HepG2 (cell line): ENCODE results near the gene ALAS2. TPM values are rescaled to one million over a fixed set of nuclear protein-coding genes. Genes with fewer than 3 reads are reported as not detected.

Experiments
- ATAC-seq: fragments of 200-7000 bp; cut with Tn5 transposase; 3 replicates; pipeline ENCODE4 v1.9.1; 2020; ENCODE audit warnings: mild to moderate bottlenecking, moderate library complexity
- BruUV-seq: library from RNA; stranded (reverse); fragments of 400-500 nt; replicated peaks from 2 replicates; lab custom pipeline; 2021; lab: Mats Ljungman, UMichigan
- CTCF ChIA-PET: fragments of 300-600 bp; formaldehyde crosslinking; extraction: SDS; loops from one replicate; lab custom pipeline; 2021; ENCODE audit warnings: low total read pairs, inconsistent platforms, low intra/inter-chr PET ratio; lab: Yijun Ruan, JAX
- POLR2A ChIA-PET: fragments of 350-600 bp; sonication (Branson Sonifier 250); formaldehyde crosslinking; loops from one replicate; lab custom pipeline; 2020; ENCODE audit warnings: antibody characterized with exemption, inconsistent platforms; lab: Yijun Ruan, JAX
- DNase-seq: peaks from one replicate; pipeline ENCODE4 v3.0.0-alpha.2; 2015; ENCODE audit warnings: low spot score
- FAIRE-seq: peaks from 3 replicates; lab custom pipeline; 2011; peaks lifted over from hg19 to GRCh38; lab: Jason Lieb, UNC
- H2AFZ ChIP-seq: one replicate; pipeline ENCODE4 v1.6.1; 2011; ENCODE audit warnings: low read length, inconsistent platforms
- H3K27ac ChIP-seq: fragments of 300-600 bp; 3 replicates; pipeline ENCODE4 v1.8.0; 2011; ENCODE audit warnings: mixed run types, mild to moderate bottlenecking, mixed read lengths, low read length, inconsistent platforms; ENCODE audit not compliant: insufficient read depth; ENCODE audit errors: extremely low read length
- H3K27me3 ChIP-seq, 2 experiments: fragments of 200-600 bp in 1 of 2; 2 replicates in 1 of 2; 3 replicates in 1 of 2; pipeline versions ENCODE4 v1.6.0 to v1.8.0; 2011; ENCODE audit warnings: low read length in 2 of 2, mild to moderate bottlenecking in 2 of 2, moderate library complexity in 2 of 2, inconsistent platforms in 1 of 2; ENCODE audit not compliant: insufficient read depth in 2 of 2, control insufficient read depth in 1 of 2
- H3K36me3 ChIP-seq, 2 experiments: fragments of 200-600 bp in 1 of 2; replicated peaks in 1 of 2; 2 replicates in 1 of 2; 3 replicates in 1 of 2; pipeline versions ENCODE4 v1.5.1 to v1.8.0; 2011; ENCODE audit warnings: low read length in 2 of 2, inconsistent platforms in 1 of 2; ENCODE audit not compliant: insufficient read depth in 2 of 2, control insufficient read depth in 1 of 2
- H3K4me1 ChIP-seq: 2 replicates; pipeline ENCODE4 v1.5.1; 2012; ENCODE audit warnings: low read length, inconsistent platforms; ENCODE audit not compliant: insufficient read depth
- H3K4me2 ChIP-seq: 2 replicates; pipeline ENCODE4 v1.6.0; 2011; ENCODE audit warnings: low read depth, low read length, inconsistent platforms
- H3K4me3 ChIP-seq, 3 experiments: fragments of 200-600 bp in 1 of 3; sonication (generic), shearing (Covaris generic) in 1 of 3; replicated peaks in 1 of 3; 2 replicates each; pipeline ENCODE4 v1.5.1; 2011 to 2016; ENCODE audit warnings: low read length in 3 of 3, inconsistent platforms in 2 of 3, low read depth in 2 of 3, mild to moderate bottlenecking in 2 of 3, control low read depth in 1 of 3, mixed read lengths in 1 of 3; ENCODE audit not compliant: insufficient read depth in 1 of 3
- H3K79me2 ChIP-seq: one replicate; pipeline ENCODE4 v1.6.1; 2011; ENCODE audit warnings: low read length, inconsistent platforms; ENCODE audit not compliant: insufficient read depth
- H3K9ac ChIP-seq: 2 replicates; pipeline ENCODE4 v1.6.0; 2011; ENCODE audit warnings: mild to moderate bottlenecking, low read depth, low read length, inconsistent platforms; ENCODE audit not compliant: insufficient read depth
- H3K9me3 ChIP-seq: 2 replicates; pipeline ENCODE4 v1.5.1; 2012; ENCODE audit warnings: mild to moderate bottlenecking, low read length
- H4K20me1 ChIP-seq: 2 replicates; pipeline ENCODE4 v1.6.0; 2011; ENCODE audit warnings: inconsistent platforms, mild to moderate bottlenecking, low read length, moderate library complexity; ENCODE audit not compliant: insufficient read depth
- ARID5B ChIP-seq: IDR thresholded peaks from 2 replicates; pipeline ENCODE4 v1.4.0; 2020; ENCODE audit warnings: mild to moderate bottlenecking, missing genetic modification reagents
- BHLHE40 ChIP-seq: IDR thresholded peaks from 2 replicates; pipeline ENCODE4 v1.6.1; 2011; ENCODE audit warnings: low read length, improper control_type of control experiment
- CCDC6 ChIP-seq: sonication (generic); formaldehyde crosslinking; IDR thresholded peaks from 2 replicates; pipeline ENCODE4 v1.8.1; 2022; ENCODE audit warnings: mild to moderate bottlenecking, missing genetic modification reagents, moderate library complexity
- FOXA1 ChIP-seq, 2 experiments: fragments of 450-650 bp in 1 of 2; sonication (generic) in 1 of 2; formaldehyde crosslinking in 1 of 2; IDR thresholded peaks; 2 replicates each; pipeline versions ENCODE4 v1.4.0 to v1.6.1; 2016 to 2020; ENCODE audit warnings: missing genetic modification reagents in 1 of 2
- FOXP1 ChIP-seq, 2 experiments: fragments of 450-650 bp in 1 of 2; IDR thresholded peaks; 2 replicates each; pipeline ENCODE4 v1.6.1; 2017 to 2018; ENCODE audit warnings: antibody characterized with exemption in 1 of 2
- KDM6A ChIP-seq: IDR thresholded peaks from 2 replicates; pipeline ENCODE4 v1.6.1; 2016; ENCODE audit warnings: low read depth
- MAX ChIP-seq: IDR thresholded peaks from 2 replicates; pipeline ENCODE4 v1.6.1; 2012; ENCODE audit warnings: inconsistent platforms
- NCOR1 ChIP-seq: fragments of 200-600 bp; sonication (generic); IDR thresholded peaks from 2 replicates; pipeline ENCODE4 v1.7.0; 2017; ENCODE audit warnings: antibody characterized with exemption, low read length, borderline replicate concordance
- NR2C2 ChIP-seq: sonication (generic); formaldehyde crosslinking; IDR thresholded peaks from 2 replicates; pipeline ENCODE4 v1.4.0; 2020; ENCODE audit warnings: missing genetic modification reagents, mild to moderate bottlenecking, moderate library complexity, borderline replicate concordance
- POLR2A ChIP-seq, 2 experiments: IDR thresholded peaks; 2 replicates each; pipeline ENCODE4 v1.6.1; 2011; ENCODE audit warnings: low read depth in 2 of 2, low read length in 2 of 2, mild to moderate bottlenecking in 1 of 2, moderate library complexity in 1 of 2; ENCODE audit not compliant: insufficient read depth in 1 of 2
- POLR2G ChIP-seq: fragments of 200-400 bp; formaldehyde crosslinking; IDR thresholded peaks from 2 replicates; pipeline ENCODE4 v1.6.1; 2018; ENCODE audit warnings: mild to moderate bottlenecking, low read depth, low read length, moderate library complexity
- TEAD2 ChIP-seq: sonication (generic); formaldehyde crosslinking; IDR thresholded peaks from 2 replicates; pipeline ENCODE4 v1.9.0; 2021; ENCODE audit warnings: missing genetic modification reagents
- ZBTB25 ChIP-seq: IDR thresholded peaks from 2 replicates; pipeline ENCODE4 v1.6.1; 2018; ENCODE audit warnings: missing genetic modification reagents
- ZNF124 ChIP-seq: sonication (generic); formaldehyde crosslinking; IDR thresholded peaks from 2 replicates; pipeline ENCODE4 v1.4.0; 2020; ENCODE audit warnings: missing genetic modification reagents
- ZNF687 ChIP-seq: sonication (generic); formaldehyde crosslinking; IDR thresholded peaks from 2 replicates; pipeline ENCODE4 v1.5.1; 2020; ENCODE audit warnings: mild to moderate bottlenecking, missing genetic modification reagents, moderate library complexity
- WGBS: methylation state at CpG from one replicate; pipeline ENCODE4 v1.1.6; 2017; ENCODE audit warnings: low lambda C conversion rate; 5-methylcytosine and 5-hydroxymethylcytosine counted together
- in situ Hi-C: cut with HindIII; loops from 2 replicates; pipeline ENCODE4 v1.10.0; 2017; ENCODE audit warnings: low pct_unique_long_range_greater_than_20kb; ENCODE audit not compliant: extremely low pct_ligation_motif_present
- intact Hi-C: fragments of 100-400 bp; cut with micrococcal nuclease; formaldehyde crosslinking; loops from one replicate; pipeline ENCODE4 v1.10.0; 2022; ENCODE audit not compliant: unreplicated experiment
- polyA plus RNA-seq, 8 experiments: library from polyadenylated mRNA; depleted of rRNA in 3 of 8; stranded (reverse) in 7 of 8; unstranded in 1 of 8; fragments of >200 nt; fragmentation: Illumina TruSeq in 4 of 8; extraction: Trizol in 4 of 8; gene quantifications; 2 replicates each; pipeline versions ENCODE4 v1.2.1 to v1.2.3, GENCODE V29; 2011 to 2016; ENCODE audit warnings: low read depth in 4 of 8, missing spikeins in 1 of 8, mixed read lengths in 1 of 8; ENCODE audit not compliant: insufficient read depth in 1 of 8
- total RNA-seq, 5 experiments: library from RNA; depleted of rRNA; stranded (reverse); fragments of >200 nt; fragmentation: Illumina TruSeq; extraction: Trizol; gene quantifications; 2 replicates each; pipeline ENCODE4 v1.2.3, GENCODE V29; 2016; ENCODE audit warnings: low read depth in 1 of 5

Gene ALAS2
- total and polyA plus RNA-seq, 2 of the 13 experiments (the other 11 are each of a cell fraction or from before 2014, with no cell fraction given) = not detected

GRCh38 chrX:54994099-54994498, 36.7 kb downstream of the ALAS2 start, which contains the start of gene PFKFB1:
Gene PFKFB1, minus strand, starts transcription at chrX:54994188. Its CDS starts 181 bp downstream, at chrX:54994007.
- H3K9ac ChIP-seq = peak within 1 kb of the TSS; percentile 44
- in situ Hi-C loops = no loop called here
- ATAC-seq = peak; percentile 97
- TF ChIP-seq POLR2G (0 out of 2 replicates have a peak, but pooled peaks have one; percentile 33), KDM6A (CRISPR knock-in tag) (0 out of 2 replicates have a peak, but pooled peaks have one; percentile 18), NR2C2 (CRISPR knock-in tag) (peak; percentile 48; the same call in 1 of the 2 replicates), TEAD2 (CRISPR knock-in tag) (no peak), MAX (0 out of 2 replicates have a peak, but pooled peaks have one; percentile 19), CCDC6 (CRISPR knock-in tag) (no peak), ARID5B (CRISPR knock-in tag) (peak; percentile 48; the same call in 1 of the 2 replicates), ZNF687 (CRISPR knock-in tag) (peak; percentile 19; the same call in 1 of the 2 replicates), FOXA1 (IDR thresholded peaks at IDR 0.05) (no peak), FOXA1 (CRISPR knock-in tag; IDR thresholded peaks at IDR 0.05) (peak; percentile 76), FOXP1 (IDR thresholded peaks at IDR 0.05) (no peak), FOXP1 (CRISPR knock-in tag; IDR thresholded peaks at IDR 0.05) (peak; percentile 9; the same call in 1 of the 2 replicates), ZNF124 (CRISPR knock-in tag) (0 out of 2 replicates have a peak, but pooled peaks have one; percentile 24), POLR2A (IDR thresholded peaks at IDR 0.05; ENCODE audit: insufficient read depth in 1 of 2, low read depth in 2 of 2, low read length in 2 of 2) (peak in 1 of 2 experiments; percentile 35; a peak in 1 of 4 replicates), NCOR1 (peak; percentile 43; the same call in 1 of the 2 replicates), BHLHE40 (no peak), ZBTB25 (CRISPR knock-in tag) (no peak)

More at GRCh38 chrX:54994099-54994498, 36.7 kb downstream of the ALAS2 start, which contains the start of gene PFKFB1:
- Histone ChIP-seq H2AFZ (peak within 1 kb of the TSS; percentile 27), H3K4me3 (peak within 1 kb of the TSS; percentile 34 to 62 (median 45); a peak in 5 of 6 replicates), H3K79me2 (no peaks in the 10 kb centered on the region), H3K4me2 (peak within 1 kb of the TSS; percentile 84), H3K4me1 (peaks cover 59% of the 10 kb centered on the region), H3K9me3 (no peaks in the 10 kb centered on the region), H3K27me3 (no peaks in the 10 kb centered on the region), H4K20me1 (no peaks in the 10 kb centered on the region), H3K36me3 (no peaks in the 10 kb centered on the region), H3K27ac (peak within 1 kb of the TSS; percentile 70)
- CTCF ChIA-PET = no interaction called here
- intact Hi-C loops = loop anchor here (2.0 kb wide), 1 partner anchor 73 kb away; the partner anchor contains the start of gene TRO
- WGBS = 0% methylated on average over 2 of the region's 2 CpGs
- peak; percentile 61 for DNase-seq
- POLR2A ChIA-PET = interaction anchor here (1.5 to 2.1 kb wide), 2 partner anchors 10 to 13 kb away, joined by 4 to 16 read pairs; no protein-coding TSS in a partner anchor
- BruUV-seq = no TSS peak
- peak; percentile 97 for FAIRE-seq
